HepG2 (cell line): ENCODE measurements around the gene FAM171A2. TPM values are rescaled to one million over a fixed set of nuclear protein-coding genes. Genes with fewer than 3 reads are reported as not detected.

Experiments used
- BCL6 ChIP-seq: IDR thresholded peaks from 2 replicates; pipeline ENCODE4 v1.6.1; 2016; ENCODE audit warnings: missing genetic modification reagents, missing compliant biosample characterization
- BRD4 ChIP-seq: sonication (generic); formaldehyde crosslinking; IDR thresholded peaks from 2 replicates; pipeline ENCODE4 v1.4.0; 2020; ENCODE audit warnings: missing genetic modification reagents
- CC2D1A ChIP-seq: sonication (generic); formaldehyde crosslinking; IDR thresholded peaks from 2 replicates; pipeline ENCODE4 v1.8.1; 2023; ENCODE audit warnings: mild to moderate bottlenecking, missing genetic modification reagents
- SNAPC4 ChIP-seq: sonication (generic); formaldehyde crosslinking; IDR thresholded peaks from 2 replicates; pipeline ENCODE4 v1.4.0; 2020; ENCODE audit warnings: mild to moderate bottlenecking, missing genetic modification reagents
- SP5 ChIP-seq: IDR thresholded peaks from 2 replicates; pipeline ENCODE4 v1.6.1; 2016; ENCODE audit warnings: low read depth, borderline replicate concordance
- TBX3 ChIP-seq: fragments of 450-650 bp; IDR thresholded peaks from 2 replicates; pipeline ENCODE4 v1.6.1; 2017; ENCODE audit warnings: antibody characterized with exemption, mild to moderate bottlenecking, inconsistent platforms, borderline replicate concordance
- ZBTB49 ChIP-seq: sonication (generic); formaldehyde crosslinking; IDR thresholded peaks from 2 replicates; pipeline ENCODE4 v1.4.0; 2020; ENCODE audit warnings: missing genetic modification reagents, borderline replicate concordance
- ZFP37 ChIP-seq: sonication (generic); formaldehyde crosslinking; IDR thresholded peaks from 2 replicates; pipeline ENCODE4 v1.4.0; 2020; ENCODE audit warnings: missing genetic modification reagents, borderline replicate concordance
- ZNF552 ChIP-seq: sonication (generic); formaldehyde crosslinking; IDR thresholded peaks from 2 replicates; pipeline ENCODE4 v1.9.0; 2022; ENCODE audit warnings: missing genetic modification reagents, mild to moderate bottlenecking, borderline replicate concordance
- polyA plus RNA-seq, 8 experiments: library from polyadenylated mRNA; depleted of rRNA in 3 of 8; stranded (reverse) in 7 of 8; unstranded in 1 of 8; fragments of >200 nt; fragmentation: Illumina TruSeq in 4 of 8; extraction: Trizol in 4 of 8; gene quantifications; 2 replicates each; pipeline versions ENCODE4 v1.2.1 to v1.2.3, GENCODE V29; 2011 to 2016; ENCODE audit warnings: low read depth in 4 of 8, missing spikeins in 1 of 8, mixed read lengths in 1 of 8; ENCODE audit not compliant: insufficient read depth in 1 of 8
- total RNA-seq, 5 experiments: library from RNA; depleted of rRNA; stranded (reverse); fragments of >200 nt; fragmentation: Illumina TruSeq; extraction: Trizol; gene quantifications; 2 replicates each; pipeline ENCODE4 v1.2.3, GENCODE V29; 2016; ENCODE audit warnings: low read depth in 1 of 5
- TF ChIP-seq, protein P1 (sequence below): sonication (generic); formaldehyde crosslinking; IDR thresholded peaks from 2 replicates; pipeline ENCODE4 v1.5.1; 2020; ENCODE audit warnings: mild to moderate bottlenecking, missing genetic modification reagents, moderate library complexity
- TF ChIP-seq, protein P2 (sequence below): sonication (generic); formaldehyde crosslinking; IDR thresholded peaks from 2 replicates; pipeline ENCODE4 v1.4.0; 2020; ENCODE audit warnings: missing genetic modification reagents, mild to moderate bottlenecking, borderline replicate concordance

The FAM171A2 gene
- total and polyA plus RNA-seq, 2 of the 13 experiments (the other 11 are each of a cell fraction or from before 2014, with no cell fraction given): 1.8 to 3.6 TPM

- TF ChIP-seq SNAPC4 (no peak), ZFP37 (CRISPR knock-in tag) (no peak), ZNF552 (CRISPR knock-in tag) (no peak), BRD4 (CRISPR knock-in tag) (no peak), SP5 (CRISPR knock-in tag) (peak; percentile 40; the same call in 1 of the 2 replicates), CC2D1A (CRISPR knock-in tag) (no peak), ZBTB49 (CRISPR knock-in tag) (no peak), BCL6 (CRISPR knock-in tag) (no peak), TBX3 (no peak)
- TF ChIP-seq, protein P1, sequence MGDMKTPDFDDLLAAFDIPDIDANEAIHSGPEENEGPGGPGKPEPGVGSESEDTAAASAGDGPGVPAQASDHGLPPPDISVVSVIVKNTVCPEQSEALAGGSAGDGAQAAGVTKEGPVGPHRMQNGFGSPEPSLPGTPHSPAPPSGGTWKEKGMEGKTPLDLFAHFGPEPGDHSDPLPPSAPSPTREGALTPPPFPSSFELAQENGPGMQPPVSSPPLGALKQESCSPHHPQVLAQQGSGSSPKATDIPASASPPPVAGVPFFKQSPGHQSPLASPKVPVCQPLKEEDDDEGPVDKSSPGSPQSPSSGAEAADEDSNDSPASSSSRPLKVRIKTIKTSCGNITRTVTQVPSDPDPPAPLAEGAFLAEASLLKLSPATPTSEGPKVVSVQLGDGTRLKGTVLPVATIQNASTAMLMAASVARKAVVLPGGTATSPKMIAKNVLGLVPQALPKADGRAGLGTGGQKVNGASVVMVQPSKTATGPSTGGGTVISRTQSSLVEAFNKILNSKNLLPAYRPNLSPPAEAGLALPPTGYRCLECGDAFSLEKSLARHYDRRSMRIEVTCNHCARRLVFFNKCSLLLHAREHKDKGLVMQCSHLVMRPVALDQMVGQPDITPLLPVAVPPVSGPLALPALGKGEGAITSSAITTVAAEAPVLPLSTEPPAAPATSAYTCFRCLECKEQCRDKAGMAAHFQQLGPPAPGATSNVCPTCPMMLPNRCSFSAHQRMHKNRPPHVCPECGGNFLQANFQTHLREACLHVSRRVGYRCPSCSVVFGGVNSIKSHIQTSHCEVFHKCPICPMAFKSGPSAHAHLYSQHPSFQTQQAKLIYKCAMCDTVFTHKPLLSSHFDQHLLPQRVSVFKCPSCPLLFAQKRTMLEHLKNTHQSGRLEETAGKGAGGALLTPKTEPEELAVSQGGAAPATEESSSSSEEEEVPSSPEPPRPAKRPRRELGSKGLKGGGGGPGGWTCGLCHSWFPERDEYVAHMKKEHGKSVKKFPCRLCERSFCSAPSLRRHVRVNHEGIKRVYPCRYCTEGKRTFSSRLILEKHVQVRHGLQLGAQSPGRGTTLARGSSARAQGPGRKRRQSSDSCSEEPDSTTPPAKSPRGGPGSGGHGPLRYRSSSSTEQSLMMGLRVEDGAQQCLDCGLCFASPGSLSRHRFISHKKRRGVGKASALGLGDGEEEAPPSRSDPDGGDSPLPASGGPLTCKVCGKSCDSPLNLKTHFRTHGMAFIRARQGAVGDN (CRISPR knock-in tag): peak; percentile 91
- TF ChIP-seq, protein P2, sequence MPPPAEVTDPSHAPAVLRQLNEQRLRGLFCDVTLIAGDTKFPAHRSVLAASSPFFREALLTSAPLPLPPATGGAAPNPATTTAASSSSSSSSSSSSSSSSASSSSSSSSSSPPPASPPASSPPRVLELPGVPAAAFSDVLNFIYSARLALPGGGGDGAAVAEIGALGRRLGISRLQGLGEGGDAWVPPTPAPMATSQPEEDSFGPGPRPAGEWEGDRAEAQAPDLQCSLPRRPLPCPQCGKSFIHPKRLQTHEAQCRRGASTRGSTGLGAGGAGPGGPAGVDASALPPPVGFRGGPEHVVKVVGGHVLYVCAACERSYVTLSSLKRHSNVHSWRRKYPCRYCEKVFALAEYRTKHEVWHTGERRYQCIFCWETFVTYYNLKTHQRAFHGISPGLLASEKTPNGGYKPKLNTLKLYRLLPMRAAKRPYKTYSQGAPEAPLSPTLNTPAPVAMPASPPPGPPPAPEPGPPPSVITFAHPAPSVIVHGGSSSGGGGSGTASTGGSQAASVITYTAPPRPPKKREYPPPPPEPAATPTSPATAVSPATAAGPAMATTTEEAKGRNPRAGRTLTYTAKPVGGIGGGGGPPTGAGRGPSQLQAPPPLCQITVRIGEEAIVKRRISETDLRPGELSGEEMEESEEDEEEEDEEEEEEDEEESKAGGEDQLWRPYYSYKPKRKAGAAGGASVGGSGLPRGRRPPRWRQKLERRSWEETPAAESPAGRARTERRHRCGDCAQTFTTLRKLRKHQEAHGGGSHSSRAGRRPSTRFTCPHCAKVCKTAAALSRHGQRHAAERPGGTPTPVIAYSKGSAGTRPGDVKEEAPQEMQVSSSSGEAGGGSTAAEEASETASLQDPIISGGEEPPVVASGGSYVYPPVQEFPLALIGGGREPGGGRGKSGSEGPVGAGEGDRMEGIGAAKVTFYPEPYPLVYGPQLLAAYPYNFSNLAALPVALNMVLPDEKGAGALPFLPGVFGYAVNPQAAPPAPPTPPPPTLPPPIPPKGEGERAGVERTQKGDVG (CRISPR knock-in tag): 0 out of 2 replicates have a peak, but pooled peaks have one; percentile 13
These were observed 10.9 kb upstream of the FAM171A2 start (continued) for GRCh38 chr17:44374306-44375195.
